Measurements from ENCODE around the gene DLG2.
"Not testable (repeated sequence)": the region's sequence is repeated elsewhere in the genome, so short reads cannot be mapped to it uniquely, and the experiment has no call there.

DLG2 gene

GRCh38 chr11:83599066-83599465, 2028.1 kb downstream of the DLG2 start:
- no peak for DNase-seq

DNA sequence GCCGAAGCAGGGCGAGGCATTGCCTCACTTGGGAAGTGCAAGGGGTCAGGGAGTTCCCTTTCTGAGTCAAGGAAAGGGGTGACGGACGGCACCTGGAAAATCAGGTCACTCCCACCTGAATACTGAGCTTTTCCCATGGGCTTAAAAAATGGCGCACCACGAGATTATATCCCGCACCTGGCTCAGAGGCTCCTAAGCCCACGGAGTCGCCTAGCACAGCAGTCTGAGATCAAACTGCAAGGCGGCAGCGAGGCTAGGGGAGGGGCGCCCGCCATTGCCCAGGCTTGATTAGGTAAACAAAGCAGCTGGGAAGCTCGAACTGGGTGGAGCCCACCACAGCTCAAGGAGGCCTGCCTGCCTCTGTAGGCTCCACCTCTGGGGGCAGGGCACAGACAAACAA, 2039.3 kb downstream of the DLG2 start:
- DNase-seq: not testable (repeated sequence)

- DNase-seq: no peak
Measured at GRCh38 chr11:83583757-83584366, 2043.3 kb downstream of the DLG2 start.

DNA sequence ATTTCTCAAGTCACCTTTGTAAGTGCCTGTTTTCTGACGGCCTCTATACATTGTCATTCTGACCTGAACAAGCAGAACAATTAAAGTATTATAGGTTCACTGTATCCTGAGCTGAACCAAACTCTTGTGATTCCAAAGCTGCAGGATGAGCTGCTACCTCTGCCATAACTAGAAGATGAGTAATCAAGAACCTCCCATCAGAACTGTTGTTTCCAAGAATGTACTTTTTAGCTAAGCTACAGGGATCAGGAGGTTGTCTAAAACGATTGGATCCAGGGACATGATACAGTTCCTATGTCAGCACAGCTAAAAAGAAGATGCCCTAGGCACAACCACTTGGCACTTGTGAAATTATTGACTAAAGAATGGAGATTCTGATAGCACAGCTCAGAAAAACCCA, 2052.6 kb downstream of the DLG2 start:
- DNase-seq: no peak

GRCh38 chr11:83572581-83573496, 2054.3 kb downstream of the DLG2 start:
- no peak for DNase-seq

GRCh38 chr11:83571302-83571701, 2055.8 kb downstream of the DLG2 start:
- no peak for DNase-seq

DNA sequence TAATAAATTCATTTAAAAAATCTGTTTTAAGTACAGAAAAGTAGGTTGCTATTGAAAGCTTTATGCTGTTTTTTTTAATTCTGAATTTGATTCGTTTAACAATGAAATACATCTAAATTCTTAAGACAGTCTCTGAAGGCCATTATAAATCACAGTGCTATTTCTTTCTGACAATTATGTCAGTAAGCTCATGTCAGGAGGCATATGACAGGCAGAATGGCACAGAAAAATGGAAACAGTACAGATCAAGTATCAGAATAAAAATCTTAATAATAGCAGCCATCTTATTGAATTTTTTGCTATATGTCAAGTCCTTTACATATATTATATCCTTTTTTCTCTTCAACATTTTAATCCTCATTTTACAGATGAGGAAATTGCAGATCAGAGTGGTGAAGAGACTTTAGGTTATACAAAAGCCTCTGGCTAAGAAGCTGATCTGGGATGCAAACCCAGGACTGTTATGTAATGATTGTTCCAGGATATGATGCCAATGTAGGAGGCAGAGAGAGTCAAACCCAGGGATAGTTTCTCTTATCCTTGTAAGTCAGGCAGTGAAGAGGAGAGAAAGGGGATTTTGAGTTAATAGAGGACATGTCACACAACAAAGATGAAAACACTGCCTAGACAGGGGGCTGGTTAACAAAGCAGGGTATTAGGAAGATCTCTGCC, 2057.9 kb downstream of the DLG2 start:
- DNase-seq: no peak

GRCh38 chr11:83568516-83568915, 2058.6 kb downstream of the DLG2 start:
- no peak for DNase-seq

GRCh38 chr11:83566950-83567349, 2060.2 kb downstream of the DLG2 start:
- DNase-seq: no peak

GRCh38 chr11:83564870-83565269, 2062.3 kb downstream of the DLG2 start:
- DNase-seq: no peak

GRCh38 chr11:83558281-83558680, 2068.9 kb downstream of the DLG2 start:
- no peak for DNase-seq

DNA sequence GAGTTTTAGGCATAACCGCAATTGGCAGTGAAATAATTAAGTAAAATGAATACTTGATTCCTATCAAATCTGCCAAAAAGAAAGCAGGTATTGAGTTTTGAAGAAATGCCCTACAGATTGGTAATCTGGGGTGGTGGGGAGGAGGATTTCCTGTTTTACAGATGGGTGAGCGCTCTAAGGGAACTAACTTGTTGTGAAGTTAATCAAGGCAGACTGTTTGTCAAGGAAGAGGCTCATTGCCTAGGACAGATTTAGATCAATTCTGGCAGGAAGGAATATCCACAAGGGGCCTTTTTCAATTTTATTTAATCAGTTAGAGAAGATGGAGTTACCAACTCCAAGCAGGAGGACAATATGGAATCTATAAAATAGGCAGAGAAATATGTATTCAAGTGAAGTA, 2069.5 kb downstream of the DLG2 start:
- DNase-seq: no peak

GRCh38 chr11:83554876-83555275, 2072.3 kb downstream of the DLG2 start:
- peak in 1 of 2 experiments; percentile 65 for DNase-seq

GRCh38 chr11:83549984-83550667, 2077.0 kb downstream of the DLG2 start:
- no peak for DNase-seq

DNA sequence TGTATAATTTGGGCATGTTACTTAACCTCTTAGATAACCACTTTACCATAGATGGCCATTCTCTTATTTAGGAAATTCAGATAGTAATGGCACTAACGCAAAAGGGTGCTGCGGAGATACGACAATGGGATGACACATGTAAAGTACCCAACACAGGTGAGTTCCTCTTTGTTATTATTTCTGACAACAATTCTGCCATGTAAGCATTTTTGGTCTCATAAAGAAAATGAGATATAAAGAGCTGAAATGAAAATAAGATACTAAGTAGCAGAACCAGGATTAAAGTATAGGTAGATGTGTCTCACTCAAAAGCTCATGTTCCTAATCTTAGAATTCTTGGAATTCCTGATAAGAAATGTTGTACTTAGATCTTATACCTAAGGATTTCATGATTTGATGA, 2080.8 kb downstream of the DLG2 start:
- no peak for DNase-seq

- DNase-seq: peak; percentile 9 to 68
Measured at GRCh38 chr11:83545494-83546260, 2081.5 kb downstream of the DLG2 start.

DNA sequence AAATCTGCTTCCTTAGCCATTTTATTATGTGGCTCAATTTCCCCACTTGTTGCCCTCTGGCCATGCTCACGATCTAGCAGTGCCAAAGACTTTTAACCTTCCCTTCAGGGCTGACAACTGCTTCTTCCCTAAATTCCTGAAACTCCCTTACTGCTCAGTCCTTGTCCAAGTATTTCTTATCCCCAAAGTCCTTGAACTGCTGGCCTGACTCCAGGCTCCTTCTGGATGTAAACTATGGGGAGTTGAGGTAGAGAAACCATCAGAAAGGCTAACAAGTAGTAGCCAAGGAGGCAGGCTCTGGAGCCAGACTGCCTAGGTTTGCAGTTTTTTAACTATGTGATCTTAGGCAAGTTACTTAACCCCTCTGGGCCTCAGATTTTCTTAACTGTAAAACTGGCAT, 2082.3 kb downstream of the DLG2 start:
- no peak for DNase-seq

GRCh38 chr11:83543706-83544439, 2083.3 kb downstream of the DLG2 start:
- no peak for DNase-seq

- peak in 1 of 2 experiments; percentile 4 for DNase-seq
Measured at GRCh38 chr11:83542861-83543260, 2084.3 kb downstream of the DLG2 start.

DNA sequence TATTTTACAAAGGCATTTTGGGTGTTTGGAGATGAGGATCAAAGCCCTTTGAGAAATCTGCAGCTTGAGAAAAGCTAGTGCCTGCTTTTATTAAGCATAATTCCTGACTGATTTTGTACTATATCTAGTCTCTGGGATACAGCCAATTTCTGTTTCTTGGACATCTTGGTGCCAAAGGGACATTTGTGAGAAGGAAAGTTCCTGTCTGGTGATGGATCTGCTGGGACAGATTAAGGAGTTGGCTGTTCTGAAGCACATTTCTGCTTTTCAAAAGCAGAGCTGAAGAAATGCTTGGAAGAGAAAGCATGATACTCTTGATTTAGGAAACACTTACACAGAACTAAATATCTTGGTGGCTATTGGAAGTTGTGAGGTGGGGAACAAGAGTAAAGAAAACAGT, 2086.4 kb downstream of the DLG2 start:
- no peak for DNase-seq

DNA sequence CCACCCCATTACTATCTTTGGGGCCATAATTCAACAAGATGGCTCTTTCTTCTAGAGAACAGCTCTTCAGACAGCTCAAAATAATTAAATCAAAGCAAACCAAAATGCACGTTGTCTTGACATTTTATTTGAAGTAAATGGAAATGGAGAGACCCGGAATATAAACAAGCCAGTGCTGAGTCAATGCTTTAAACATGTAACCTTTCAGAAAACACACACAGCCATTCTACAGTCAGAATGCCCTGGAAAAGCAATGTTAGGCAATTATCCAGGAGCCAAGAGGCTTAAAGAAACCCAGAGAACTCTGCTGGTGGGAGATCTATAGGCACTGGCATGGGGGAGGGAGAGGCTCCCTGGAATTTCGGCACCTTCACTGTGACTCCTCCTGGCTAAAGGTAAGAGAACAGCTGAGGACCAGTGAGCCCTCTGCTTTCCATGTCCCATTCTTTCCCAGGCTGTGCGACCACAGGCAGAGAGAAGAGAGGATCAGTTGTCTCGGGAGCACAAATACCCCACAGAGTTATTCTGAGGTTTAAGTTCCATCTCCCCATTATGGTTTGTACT, 2086.9 kb downstream of the DLG2 start:
- no peak for DNase-seq

Data from NCI-H524 (cell line).